Choroid plexus epithelial cell (primary cell): ENCODE results near the gene SH2D2A.
A peak's percentile ranks its signal among the peaks of the same experiment; 100 is the strongest.

Experiments used
- DNase-seq: peaks from one replicate; pipeline ENCODE4 v3.0.0-alpha.2; 2010; ENCODE audit warnings: low read depth
- H3K4me3 ChIP-seq: 2 replicates; pipeline ENCODE4 v1.5.1; 2011; ENCODE audit warnings: low read depth, mild to moderate bottlenecking, control low read depth, low read length, moderate library complexity
- TF ChIP-seq, protein P1 (sequence below): conservative IDR thresholded peaks from 2 replicates; pipeline ENCODE4 v1.5.1; 2011; ENCODE audit warnings: low read depth, mild to moderate bottlenecking, control low read depth, inconsistent platforms, low read length, moderate library complexity

The SH2D2A gene

DNA sequence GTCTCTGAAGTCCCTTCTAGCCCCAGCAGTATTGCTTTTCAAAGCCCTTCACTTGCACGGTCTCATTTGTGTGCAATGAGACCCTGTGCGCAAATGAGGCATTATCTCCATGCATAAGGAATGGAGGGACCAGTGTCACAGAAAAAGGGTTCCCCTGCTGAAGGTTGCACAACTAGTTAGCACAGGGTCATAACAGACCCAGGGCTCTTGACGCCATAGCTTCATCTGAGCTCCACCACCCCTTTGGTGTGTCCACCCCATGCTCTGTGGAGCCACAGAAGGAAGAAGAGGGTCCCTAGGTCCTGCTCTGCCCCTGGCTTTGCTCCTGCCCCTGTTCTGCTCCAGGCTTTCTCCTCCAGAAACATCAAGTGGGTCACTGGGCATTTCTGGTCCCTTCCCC lies 12.6 kb downstream of the SH2D2A start:
- DNase-seq, result no peak
- no peak overlapping the region for H3K4me3 ChIP-seq
- TF ChIP-seq, protein P1, sequence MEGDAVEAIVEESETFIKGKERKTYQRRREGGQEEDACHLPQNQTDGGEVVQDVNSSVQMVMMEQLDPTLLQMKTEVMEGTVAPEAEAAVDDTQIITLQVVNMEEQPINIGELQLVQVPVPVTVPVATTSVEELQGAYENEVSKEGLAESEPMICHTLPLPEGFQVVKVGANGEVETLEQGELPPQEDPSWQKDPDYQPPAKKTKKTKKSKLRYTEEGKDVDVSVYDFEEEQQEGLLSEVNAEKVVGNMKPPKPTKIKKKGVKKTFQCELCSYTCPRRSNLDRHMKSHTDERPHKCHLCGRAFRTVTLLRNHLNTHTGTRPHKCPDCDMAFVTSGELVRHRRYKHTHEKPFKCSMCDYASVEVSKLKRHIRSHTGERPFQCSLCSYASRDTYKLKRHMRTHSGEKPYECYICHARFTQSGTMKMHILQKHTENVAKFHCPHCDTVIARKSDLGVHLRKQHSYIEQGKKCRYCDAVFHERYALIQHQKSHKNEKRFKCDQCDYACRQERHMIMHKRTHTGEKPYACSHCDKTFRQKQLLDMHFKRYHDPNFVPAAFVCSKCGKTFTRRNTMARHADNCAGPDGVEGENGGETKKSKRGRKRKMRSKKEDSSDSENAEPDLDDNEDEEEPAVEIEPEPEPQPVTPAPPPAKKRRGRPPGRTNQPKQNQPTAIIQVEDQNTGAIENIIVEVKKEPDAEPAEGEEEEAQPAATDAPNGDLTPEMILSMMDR, result no peak

DNA sequence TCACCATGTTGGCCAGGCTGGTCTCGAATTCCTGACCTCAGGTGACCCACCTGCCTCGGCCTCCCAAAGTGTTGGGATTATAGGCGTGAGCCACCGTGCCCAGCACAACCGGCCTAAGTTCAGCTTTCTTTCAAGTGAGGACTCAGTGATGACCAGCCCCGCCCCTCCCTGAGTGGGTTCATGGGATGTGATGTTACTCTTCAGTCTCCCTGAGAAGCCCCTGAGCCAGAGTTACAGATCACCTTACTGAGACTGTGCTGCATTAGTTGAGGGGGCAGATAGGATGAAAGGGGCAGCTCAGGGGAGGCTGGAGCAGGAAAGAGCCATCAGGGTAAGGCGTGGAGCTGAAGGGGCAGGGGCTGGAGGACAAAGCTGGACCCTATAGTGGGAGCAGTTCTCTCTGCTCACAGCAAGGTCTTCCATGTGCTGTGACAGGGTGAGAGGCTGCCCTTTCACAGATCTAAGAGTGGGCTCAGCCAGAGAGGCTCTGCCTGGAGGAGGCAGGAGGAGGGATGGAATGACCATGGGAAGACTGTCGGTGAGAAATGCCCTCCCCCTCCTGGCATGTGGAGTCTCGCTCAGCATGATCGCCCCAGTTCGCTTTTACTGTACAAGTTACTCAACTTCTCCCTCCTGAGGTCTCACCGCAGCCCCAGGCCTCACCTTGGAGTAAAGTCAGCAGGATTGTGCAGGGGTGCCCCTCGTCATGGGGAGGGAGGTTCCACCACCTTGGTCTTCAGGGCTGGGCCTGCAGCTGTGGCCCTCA lies 13.4 kb downstream of the SH2D2A start:
- TF ChIP-seq, protein P1, result no peak
- no peak overlapping the region for H3K4me3 ChIP-seq
- DNase-seq, result peak; percentile 35

DNA sequence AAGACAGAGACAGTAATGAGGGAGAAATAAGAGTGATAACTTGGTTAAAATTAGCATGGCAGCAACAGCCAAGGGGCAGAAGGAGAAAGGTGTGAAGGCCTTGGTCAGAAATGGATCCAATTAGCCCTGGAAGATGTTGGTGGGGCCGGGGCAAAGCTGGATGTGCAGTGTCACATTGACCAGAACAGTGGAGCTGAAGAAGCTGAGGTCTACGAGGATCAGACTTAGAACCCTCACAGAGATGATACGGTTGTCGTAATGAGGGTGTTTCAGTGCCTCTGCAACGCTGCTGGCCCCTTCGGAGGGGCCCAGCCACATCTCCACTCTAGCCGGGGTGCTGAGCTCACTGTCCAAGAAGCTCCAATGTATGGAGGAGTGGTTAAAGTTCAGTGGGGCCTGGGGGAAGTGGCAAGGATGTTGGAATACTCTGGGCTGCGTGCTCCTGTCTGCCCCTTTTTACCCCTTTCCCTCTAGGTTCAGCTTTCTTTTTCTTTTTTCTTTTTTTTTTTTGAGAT lies 14.2 kb downstream of the SH2D2A start:
- no peak overlapping the region for H3K4me3 ChIP-seq
- no peak for DNase-seq
- TF ChIP-seq, protein P1, result no peak

DNA sequence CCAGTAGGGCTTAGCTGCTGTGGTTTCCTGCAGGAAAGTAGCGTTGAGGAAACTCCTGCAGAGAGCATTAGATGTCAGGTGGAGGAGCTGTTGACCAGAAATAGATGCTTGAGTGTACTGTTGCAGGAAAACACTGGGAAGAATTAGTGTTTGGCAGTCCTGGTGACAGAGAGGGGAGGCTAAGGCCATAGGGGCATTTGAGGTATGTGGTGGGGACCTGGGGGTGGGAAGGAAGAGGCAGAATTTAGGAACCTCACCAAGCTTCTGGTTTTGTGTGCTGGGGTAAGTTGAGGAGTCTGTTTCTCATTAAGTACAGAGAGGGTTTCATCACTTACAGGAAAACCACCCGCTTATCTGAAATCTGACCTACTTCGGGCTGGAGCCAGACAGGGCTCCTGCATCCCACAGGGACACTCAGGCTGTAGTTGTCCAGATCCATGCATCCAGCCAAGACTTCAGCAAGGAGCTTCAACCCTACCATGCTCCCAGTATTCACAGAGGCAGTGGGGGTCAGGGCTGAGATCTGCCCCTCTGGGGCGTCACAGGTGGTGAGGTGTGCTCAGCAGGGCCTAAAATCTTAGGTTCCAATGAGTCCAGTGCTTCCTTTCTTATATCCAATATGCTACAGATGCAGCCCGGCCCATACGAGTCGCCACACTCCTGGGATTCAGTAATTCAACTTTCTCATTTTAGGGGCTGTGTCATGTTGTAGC lies 15.1 kb downstream of the SH2D2A start:
- TF ChIP-seq, protein P1, result peak; percentile 56
- H3K4me3 ChIP-seq, result no peak overlapping the region
- DNase-seq, result peak; percentile 85

DNA sequence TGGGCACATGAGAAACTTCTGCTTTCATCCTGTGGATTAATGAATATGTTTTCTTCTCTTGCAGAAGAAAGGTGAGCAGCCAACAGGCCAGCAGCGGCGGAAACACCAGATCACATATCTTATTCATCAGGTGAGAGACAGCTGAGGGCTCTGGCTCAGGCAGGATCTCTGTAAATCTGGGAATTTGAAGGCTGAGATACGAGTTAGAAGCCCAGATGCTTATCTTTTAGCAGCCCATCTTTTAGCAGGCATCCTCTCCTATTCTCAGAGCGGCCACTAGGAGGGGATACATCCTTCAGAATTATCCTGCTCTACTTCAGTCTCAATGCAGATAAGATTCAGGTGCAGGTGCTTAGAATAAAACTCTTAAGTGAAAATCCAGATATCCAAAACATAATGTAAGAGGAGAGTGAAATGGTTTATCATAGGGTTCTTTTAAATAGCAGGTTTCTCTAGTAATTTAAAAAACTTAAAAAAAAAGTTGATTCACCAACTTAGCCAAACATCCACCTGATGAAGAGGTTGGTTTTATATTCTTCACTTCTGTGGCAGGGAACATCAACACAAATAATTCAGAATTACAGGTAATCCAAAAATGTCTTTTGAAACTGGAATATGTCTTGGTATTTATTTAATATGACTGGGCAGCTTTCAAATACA lies 19.3 kb downstream of the SH2D2A start:
- peak; percentile 77 for DNase-seq
- TF ChIP-seq, protein P1, result peak; percentile 86
- no peak overlapping the region for H3K4me3 ChIP-seq

GRCh38 chr1:156796340-156797097 lies 20.1 kb downstream of the SH2D2A start:
- DNase-seq, result no peak
- H3K4me3 ChIP-seq, result no peak overlapping the region
- TF ChIP-seq, protein P1, result no peak
